Kidney glomerular epithelial cell (primary cell): Measurements from ENCODE around the gene ROCK2.
"Not testable (repeated sequence)": the region's sequence is repeated elsewhere in the genome, so short reads cannot be mapped to it uniquely, and the experiment has no call there.

Experiments used
- DNase-seq: peaks from one replicate; lab custom pipeline; 2025; lab: John Stamatoyannopoulos, UW

The ROCK2 gene

DNA sequence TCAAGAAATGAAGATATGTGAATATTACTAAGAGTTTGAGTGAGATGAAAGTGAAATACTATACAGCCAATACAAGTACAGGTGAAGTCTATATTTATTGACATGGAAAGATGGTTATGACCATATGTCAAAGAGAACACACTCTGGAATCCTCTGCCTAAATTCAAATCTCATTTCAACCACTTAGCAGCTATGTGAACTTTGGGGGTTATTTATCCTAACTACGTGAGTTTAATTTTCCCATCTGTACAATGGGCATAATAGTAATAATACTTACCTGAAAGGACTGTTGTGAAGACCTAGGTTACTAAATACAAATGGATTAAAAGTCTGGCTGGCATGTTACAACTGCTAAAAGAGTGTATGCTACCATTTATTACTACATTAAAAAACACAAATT is 79.6 kb downstream of the ROCK2 start:
- no peak for DNase-seq

DNA sequence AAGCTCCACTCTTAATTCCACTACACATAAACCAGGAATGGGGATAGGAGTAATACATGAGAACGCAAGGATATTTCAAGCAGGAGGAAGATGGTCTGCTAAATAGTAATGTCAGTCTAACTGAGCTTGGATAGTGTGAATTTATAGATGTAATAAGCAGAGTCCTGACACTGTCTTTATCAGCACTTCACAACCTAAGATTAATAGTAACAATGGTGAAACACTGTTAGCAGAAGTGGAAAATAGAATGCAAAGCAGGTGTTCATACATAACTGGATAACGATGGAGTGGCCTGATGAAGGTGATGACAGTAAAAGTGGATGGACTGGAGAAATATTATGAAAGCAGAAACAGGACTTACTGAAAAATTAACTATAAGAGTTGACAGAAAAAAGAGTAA is 80.4 kb downstream of the ROCK2 start:
- DNase-seq: no peak

DNA sequence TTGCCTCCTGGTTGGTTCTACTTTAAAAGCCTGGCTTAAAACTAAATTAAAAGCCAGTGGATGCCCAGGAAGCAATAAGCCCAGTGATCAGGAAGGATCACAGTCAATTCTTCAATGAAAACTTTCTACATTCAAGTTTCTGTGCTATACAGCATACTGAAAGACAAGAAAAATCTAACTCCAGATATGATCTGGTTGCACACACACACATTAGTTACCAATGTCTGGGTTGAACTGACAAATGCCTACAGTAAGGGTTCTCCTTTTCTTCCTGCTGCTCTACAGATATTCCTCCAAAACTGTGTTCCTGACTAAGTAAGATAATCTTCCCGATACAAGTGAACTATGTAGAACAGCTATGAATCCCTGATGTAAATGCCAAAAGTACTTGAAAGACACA is 81.3 kb downstream of the ROCK2 start:
- no peak for DNase-seq

DNA sequence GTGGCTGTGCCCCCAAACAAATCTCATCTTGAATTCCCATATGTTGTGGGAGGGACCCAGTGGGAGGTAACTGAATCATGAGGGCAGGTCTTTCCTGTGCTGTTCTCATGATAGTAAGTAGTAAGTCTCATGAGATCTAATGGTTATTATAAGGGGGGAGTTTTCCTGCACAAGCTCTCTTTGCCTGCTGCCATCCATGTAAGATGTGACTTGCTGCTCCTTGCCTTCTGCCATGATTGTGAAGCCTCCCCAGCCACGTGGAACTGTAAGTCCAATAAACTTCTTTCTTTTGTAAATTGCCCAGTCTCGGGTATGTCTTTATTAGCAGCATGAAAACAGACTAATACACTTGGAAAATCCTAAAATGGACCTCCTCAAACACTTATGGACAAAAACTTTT is 82.0 kb downstream of the ROCK2 start:
- DNase-seq: not testable (repeated sequence)

DNA sequence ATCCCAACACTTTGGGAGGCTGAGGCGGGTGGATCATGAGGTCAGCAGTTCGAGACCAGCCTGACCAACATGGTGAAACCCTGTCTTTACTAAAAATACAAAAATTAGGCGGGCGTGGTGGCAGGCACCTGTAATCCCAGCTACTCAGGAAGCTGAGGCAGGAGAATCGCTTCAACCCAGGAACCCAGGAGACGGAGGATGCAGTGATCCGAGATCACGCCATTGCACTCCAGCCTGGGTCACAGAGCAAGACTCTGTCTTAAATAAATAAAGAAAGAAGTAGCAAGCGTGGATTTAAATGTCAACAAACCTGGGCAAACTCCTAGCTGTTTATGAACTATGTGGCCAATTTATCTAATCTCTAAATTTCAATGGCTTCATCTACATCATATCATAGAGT is 82.9 kb downstream of the ROCK2 start:
- DNase-seq: not testable (repeated sequence)

DNA sequence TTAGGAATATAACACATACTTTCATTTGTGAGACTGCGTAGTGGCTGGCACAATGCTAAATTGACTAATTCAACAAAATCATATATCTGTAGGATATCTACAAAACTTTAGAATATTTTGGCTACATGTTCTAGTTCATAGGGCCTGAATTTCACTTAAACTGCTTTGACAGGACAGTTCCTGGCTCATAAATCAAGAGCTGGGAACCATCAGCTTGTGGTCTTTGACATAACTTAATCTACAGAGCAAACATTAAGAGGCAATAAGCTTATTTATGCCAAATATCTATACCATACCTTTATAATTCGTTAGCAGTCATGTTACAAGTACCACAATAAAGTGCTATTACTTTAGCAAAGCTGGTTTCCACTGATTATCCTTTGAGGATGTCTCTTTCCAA is 83.5 kb downstream of the ROCK2 start:
- no peak for DNase-seq

DNA sequence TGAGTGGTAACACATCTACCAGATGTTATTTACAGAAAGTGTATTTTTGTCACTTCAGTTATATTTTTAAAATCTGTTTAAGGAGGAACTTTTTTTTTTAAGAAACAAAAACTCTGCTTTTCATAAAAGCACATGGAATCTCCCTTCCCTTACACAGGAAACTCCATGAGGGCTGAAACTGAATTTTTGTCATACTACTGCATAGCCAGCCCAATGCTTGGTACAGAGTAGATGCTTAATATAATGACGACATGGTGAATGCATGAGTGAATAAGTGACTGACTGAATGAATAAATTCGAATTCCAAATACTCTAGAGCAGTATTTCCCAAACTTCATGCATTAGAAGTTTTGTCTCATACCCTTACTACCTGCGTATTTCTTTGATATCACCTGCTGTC is 86.5 kb downstream of the ROCK2 start:
- DNase-seq: no peak

DNA sequence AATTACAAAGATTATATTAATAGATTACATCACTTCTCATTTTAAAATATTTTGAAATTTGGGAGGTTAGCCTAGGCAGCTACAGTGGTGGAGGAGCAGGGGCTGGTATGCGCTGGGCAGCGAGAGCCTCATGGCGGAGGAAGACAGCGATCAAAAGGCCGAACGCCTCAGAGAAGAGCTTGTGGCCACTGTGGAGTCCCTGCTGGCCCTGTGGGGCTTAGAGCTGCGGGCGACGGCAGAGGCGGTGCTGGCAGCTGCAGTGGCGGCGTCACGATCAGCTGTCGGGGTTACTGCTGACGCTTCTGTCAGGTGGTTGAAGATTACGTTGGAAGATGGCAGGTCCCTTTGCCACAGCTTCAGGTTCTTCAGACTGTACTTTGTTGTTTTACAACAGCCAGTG is 87.4 kb downstream of the ROCK2 start:
- no peak for DNase-seq

DNA sequence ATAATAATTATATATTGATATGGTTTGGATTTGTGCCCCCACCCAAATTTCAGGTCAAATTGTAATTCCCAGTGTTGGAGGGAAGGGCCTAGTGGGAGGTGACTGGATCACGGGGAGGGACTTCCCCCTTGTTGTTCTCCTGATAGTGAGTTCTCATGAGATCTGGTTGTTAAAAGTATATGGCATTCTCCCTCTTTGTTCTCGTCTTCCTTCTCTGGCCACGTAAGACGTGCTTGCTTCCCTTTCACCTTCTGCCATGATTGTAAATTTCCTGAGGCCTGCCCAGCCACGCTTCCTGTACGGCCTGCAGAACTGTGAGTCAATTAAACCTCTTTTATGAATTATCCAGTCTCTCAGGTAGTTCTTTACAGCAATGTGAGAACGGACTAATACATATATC is 88.3 kb downstream of the ROCK2 start:
- DNase-seq: no peak

DNA sequence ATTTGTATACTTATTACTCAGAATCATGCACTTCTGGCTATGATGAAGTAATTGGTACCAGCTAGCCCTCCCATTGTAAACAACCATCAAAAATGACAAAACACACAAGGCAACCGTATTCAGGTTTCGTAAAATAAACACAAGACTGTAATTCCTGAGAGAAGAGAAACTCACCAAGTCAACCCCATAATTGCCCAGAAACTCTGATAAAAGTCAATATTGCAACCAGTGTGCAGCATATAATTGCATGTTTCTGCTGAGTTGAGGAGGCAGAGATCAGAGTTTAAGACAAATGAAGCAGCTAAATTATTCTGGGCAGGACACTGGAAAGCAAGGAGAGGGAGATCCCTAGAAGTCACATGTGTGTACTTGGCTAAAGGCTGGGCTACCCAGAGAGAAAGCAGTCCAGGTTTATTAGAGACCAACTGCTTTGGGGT is 90.3 kb downstream of the ROCK2 start:
- DNase-seq: no peak

DNA sequence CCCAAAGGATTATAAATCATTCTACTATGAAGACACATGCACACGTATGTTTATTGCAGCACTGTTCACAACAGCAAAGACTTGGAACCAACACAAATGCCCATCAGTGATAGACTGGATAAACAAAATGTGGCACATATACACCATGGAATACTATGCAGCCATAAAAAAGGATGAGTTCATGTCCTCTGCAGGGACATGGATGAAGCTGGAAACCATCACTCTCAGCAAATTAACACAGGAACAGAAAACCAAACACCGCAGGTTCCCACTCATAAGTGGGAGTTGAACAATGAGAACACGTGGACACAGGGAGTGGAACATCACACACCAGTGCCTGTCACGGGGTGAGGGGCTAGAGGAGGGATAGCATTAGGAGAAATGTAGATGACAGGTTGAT is 92.0 kb downstream of the ROCK2 start:
- DNase-seq: not testable (repeated sequence)

DNA sequence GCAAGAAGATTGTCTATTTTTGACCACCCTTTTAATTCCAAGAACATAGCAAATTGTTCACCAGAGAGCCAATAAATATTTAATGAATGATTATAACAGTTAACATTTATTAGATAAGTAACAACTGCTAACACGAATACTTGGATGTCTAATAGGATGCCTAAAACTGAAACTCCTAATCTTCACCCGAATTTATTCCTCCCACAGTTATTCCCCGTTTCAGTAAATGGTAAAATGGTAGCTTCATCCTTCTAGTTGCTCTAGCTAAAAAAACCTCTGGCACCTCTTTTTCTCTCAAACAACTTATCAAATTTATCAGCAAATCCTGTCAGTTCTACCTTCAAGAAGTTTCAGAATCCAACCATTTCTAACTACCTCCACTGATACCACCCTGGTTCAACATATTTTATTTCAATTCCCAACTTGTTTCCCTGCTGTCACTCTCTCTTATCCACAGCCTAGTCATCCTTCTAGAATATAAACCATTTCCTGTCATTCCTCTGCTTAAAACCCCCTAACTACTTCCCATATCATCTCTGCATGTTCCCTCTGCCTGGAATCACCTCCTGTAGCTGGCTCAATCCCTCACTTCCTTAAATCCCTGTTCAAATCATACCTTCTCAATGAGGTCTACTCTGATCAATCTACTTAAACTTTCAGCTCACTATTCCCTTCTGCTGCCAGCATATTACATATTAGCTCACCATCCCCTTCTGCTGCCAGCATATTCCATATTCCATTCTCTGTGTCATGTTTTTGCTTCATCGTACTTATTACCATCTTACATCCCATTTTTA is 93.8 kb downstream of the ROCK2 start:
- DNase-seq: no peak

DNA sequence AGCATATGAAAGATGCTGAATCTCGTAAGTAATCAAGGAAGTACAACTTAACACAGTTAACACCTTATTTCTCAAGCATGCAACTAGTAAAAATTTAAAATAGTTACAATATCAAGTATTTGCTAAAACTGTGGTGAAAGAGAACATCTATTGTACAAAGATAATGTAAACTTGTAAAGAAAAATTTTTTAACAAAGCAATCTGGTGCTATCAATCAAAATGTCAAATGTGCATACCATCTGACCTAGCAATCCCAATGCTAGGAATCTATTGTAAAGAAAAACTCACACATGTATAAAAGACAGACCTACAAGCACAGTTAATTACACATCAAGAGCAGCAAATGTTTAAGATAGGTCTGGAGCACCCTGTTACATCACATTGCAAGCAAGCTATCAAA is 99.1 kb downstream of the ROCK2 start:
- DNase-seq: no peak

DNA sequence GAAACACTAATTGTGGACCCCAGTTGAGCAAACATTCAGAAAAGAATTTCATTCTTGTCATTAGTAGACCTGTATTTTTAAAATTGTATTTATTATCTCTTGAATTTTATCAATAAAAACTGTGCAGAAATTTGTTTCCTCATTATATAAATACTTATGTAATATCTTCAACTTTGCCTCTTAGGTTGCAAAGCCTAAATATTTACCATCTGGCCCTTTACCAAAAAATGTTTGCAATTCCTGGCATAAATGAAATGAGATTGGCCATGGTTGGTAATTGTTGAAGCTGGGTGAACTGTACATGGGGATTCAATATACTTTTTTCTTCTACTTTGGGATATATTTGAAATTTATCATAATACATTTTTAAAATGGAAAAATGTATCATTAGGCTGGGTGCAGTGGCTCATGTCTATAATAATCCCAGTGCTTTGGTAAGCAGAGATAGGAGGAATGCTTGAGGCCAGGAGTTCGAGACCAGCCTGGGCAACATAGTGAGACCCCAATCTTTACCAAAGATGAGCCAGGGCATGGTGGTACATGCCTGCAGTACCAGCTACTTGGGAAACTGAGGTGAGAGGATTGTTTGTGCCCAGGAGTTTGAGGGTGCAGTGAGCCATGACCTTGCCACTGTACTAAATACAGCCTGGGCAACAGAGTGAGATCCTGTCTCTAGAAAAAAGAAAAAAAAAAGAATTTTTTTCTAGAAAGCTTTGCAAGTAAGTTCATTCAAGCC is 100.2 kb downstream of the ROCK2 start:
- DNase-seq: no peak

DNA sequence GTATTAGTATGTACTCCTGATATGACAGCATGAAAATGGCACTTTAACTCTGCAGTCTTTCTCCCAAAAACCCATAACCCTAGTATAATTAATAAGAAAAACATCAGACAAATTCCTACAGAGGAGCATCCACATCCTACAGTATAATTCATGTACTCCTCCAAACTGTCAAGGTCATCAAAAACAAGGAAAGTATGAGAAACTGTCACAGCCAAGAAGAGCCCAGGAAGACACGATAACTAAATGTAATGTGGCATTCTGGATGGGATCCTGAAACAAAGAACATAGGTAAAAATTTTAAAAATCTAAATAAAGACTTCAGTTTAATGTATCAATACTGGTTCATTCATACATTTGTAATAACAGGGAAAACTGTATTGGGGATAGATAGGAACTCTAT is 100.9 kb downstream of the ROCK2 start:
- DNase-seq: no peak

DNA sequence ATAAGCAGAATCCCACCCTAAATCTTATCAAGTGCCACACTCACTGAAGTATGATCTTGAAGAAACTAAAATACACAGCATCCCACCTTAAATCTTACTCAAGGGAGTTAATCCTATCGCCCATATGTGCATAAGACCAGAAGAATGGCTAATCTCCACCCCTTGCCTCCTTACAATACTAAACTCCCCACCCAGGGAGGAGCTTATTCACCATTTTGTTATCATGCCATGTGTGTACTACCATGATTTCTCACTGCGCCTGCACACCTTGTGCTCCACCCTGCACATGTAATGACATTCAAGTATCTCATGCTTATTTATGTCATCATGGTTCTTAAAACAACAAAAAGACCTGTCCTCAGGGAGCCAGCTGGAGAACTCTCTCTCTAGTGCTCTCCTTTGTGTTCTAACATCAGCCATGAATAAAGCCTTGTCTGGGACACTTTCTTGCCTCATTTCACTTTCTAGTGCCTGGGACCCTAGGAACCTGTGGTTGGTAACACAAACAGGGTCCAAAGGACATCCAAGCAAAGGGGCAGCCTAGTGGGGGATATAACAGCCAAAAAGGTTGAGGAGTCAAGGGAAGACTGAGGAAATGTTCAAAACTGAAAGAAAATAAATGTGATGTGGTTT is 101.8 kb downstream of the ROCK2 start:
- DNase-seq: no peak

DNA sequence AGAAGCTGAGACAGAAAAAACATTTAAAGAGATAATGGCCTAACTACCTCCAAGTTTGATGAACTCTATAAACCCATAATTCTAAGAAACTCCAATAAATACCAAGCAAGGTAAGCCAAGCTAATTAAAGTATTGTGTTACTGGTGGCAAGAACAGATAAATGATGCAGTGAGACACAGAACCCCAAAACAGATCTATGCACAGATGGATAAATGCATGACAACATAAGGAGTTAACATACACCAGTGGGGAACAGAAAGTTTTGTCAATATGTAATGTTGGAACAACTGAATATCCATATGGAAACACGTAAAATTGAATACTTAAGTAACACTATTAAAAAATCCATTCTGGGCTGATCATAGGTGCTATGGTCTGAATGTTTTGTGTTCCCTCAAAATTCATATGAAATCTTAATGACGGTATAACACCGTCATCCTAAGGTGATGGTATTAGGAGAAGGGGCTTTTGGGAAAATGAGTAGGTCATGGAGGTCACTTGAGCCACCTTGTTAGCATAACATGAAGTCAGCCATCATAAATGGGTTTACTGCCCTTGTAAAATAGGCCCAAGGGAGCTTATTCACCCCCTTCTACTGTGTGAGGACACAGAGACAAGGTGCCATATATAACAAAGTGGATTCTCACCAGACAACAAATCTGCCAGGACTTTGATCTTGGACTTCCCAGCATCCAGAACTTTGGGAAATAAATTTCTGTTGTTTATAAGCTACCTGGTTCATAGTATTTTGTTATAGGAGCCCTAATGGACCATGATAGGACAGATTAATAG is 102.8 kb downstream of the ROCK2 start:
- no peak for DNase-seq

DNA sequence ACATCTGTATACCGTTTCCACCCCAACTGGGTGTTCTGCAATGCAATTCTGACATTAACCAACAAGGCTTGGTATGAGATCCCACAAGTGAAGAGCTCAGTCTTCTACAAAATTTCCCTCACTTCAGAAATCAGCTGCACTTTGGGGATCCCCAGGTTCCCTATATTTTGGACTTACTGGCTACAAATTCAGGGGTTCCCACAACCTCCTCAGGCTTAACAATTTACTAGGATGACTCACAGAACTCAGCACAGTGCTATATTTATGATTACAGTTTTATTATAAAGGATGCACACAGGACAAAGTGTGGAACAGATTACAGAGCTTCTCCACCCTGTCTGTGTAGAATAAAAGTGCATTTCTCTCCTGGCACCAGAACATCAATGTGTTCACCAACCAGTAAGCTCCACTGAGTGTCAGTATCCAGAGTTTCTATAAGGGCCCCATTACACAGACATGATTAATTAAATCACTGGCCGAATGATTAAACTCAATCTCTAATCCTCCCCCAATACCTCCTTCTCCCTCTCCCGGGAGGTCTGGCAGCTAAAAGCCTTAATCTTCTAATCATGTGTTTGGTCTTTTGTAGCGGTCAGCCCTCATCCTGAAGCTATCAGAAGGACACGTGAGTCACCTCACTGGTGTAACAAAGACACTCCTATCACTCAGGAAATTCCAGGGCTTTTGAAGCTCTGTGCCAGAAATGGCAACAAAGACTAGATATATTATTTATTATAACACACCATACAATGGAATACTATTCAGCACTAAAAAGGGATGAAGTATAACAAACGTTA is 104.6 kb downstream of the ROCK2 start:
- DNase-seq: no peak

DNA sequence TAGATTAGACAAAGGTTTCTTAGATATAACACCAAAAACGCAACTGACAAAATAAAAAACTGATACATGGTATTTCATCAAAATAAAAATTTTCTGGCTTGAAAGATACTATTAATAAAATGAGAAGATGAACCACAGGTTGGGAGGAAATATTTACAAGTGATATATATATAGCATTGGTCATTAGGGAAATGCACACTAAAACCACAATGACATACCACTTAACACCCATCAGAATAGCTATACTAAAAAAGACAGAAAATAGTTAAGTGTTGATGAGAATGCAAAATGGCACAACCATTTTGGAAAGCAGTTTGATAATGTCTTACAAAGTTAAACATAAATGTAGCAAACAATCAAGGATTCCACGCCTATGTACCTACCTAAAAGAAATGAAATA is 105.3 kb downstream of the ROCK2 start:
- DNase-seq: no peak

DNA sequence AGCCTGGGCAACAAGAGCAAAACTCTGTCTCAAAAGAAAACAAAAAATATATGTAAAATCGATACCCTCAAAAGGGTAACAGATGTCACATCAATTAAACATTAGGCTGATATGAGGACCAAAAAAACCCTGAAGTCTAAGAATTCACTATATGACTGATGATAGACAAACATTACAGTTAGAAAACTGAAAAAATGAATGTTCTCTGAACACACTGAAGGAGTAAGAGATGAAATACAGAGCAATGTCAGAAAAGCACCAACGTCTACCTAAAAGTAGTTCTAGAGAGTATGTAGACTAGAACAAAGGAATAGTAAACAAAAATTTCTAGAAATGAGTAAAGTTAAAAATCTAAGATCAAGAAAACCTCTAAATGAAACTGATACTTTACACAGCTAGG is 107.3 kb downstream of the ROCK2 start:
- DNase-seq: no peak

DNA sequence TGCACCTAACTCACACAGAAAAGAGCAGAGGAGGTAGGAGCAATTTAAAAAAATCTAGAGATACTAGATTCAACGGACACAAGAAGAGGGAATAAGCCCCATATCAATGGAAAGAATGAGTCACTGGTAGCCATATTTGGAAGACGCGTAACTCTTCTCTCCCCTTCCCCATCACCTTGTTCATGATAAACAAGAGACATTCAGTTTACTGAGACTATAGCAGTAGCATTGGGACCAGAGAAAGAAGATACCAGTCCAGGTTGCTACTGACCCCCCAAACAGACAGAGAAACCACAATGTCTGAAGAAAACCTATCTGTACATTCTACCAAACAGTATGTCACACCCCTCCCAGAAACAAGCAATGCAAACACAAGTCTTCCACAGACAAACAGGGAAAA is 108.1 kb downstream of the ROCK2 start:
- DNase-seq: no peak

DNA sequence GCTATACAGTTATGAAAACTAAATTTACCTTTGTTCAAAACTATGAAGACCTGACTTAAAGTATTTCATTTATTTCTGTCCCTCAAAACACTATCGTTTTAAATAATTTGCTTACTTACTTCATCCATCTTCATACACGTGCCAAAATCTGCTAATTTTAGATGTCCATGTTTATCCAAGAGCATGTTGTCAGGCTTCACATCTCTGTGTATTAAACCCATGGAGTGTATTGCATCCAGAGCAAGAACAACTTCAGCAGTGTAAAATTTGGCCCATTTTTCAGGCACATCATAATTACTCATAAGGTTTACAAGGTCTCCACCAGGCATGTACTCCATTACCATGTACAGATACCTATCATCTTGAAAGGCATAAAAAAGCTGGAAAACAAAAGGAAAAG is 108.9 kb downstream of the ROCK2 start:
- DNase-seq: no peak
